ENCODE results near the gene TMEM107.
"Not testable (repeated sequence)": the region's sequence is repeated elsewhere in the genome, so short reads cannot be mapped to it uniquely, and the experiment has no call there.

The TMEM107 gene

GRCh38 chr17:8190506-8190905 is 14.3 kb upstream of the TMEM107 start:
- DNase-seq (ENCODE audit: low read depth), result no peak
- peak overlapping the region; percentile 26 for H3K4me3 ChIP-seq (ENCODE audit: low read depth, low read length)

- H3K4me3 ChIP-seq (ENCODE audit: low read depth, low read length), result peak within 1 kb of the TSS; percentile 79
- peak; percentile 96 for DNase-seq (ENCODE audit: low read depth)
Observed at GRCh38 chr17:8189711-8190477, 13.7 kb upstream of the TMEM107 start, which contains the start of gene BORCS6. Gene BORCS6, minus strand, starts transcription at chr17:8190180. Its CDS starts 40 bp downstream, at chr17:8190140.

GRCh38 chr17:8189041-8189710 is 13.0 kb upstream of the TMEM107 start:
- no peak for DNase-seq (ENCODE audit: low read depth)
- peak overlapping the region; percentile 79 for H3K4me3 ChIP-seq (ENCODE audit: low read depth, low read length)

- DNase-seq (ENCODE audit: low read depth), result no peak
- H3K4me3 ChIP-seq (ENCODE audit: low read depth, low read length), result peak overlapping the region; percentile 79
Observed at GRCh38 chr17:8188263-8188839, 12.2 kb upstream of the TMEM107 start.

- peak overlapping the region; percentile 94 for H3K4me3 ChIP-seq (ENCODE audit: low read depth, low read length)
Observed at GRCh38 chr17:8187517-8188262, 11.5 kb upstream of the TMEM107 start.

GRCh38 chr17:8186787-8187516 is 10.8 kb upstream of the TMEM107 start:
- DNase-seq (ENCODE audit: low read depth), result peak; percentile 83
- H3K4me3 ChIP-seq (ENCODE audit: low read depth, low read length), result peak overlapping the region; percentile 94

More at GRCh38 chr17:8187517-8188262, 11.5 kb upstream of the TMEM107 start:
- DNase-seq (ENCODE audit: low read depth), result peak; percentile 99

- no peak for DNase-seq (ENCODE audit: low read depth)
- H3K4me3 ChIP-seq (ENCODE audit: low read depth, low read length), result peak overlapping the region; percentile 94
Observed at GRCh38 chr17:8186446-8186786, 10.2 kb upstream of the TMEM107 start.

- no peak for DNase-seq (ENCODE audit: low read depth)
- H3K4me3 ChIP-seq (ENCODE audit: low read depth, low read length), result peak overlapping the region; percentile 94
Observed at GRCh38 chr17:8185582-8186445, 9.6 kb upstream of the TMEM107 start.

- DNase-seq (ENCODE audit: low read depth), result no peak
- H3K4me3 ChIP-seq (ENCODE audit: low read depth, low read length), result peak overlapping the region; percentile 67
Observed at GRCh38 chr17:8176998-8177731, 985 bp upstream of the TMEM107 start.

GRCh38 chr17:8175795-8176196 is 384 bp downstream of the TMEM107 start:
- DNase-seq (ENCODE audit: low read depth), result no peak
- peak overlapping the region; percentile 67 for H3K4me3 ChIP-seq (ENCODE audit: low read depth, low read length)

- DNase-seq (ENCODE audit: low read depth), result no peak
- H3K4me3 ChIP-seq (ENCODE audit: low read depth, low read length), result peak overlapping the region; percentile 52
Observed at GRCh38 chr17:8173871-8174322, 2.3 kb downstream of the TMEM107 start.

GRCh38 chr17:8173056-8173870 is 2.9 kb downstream of the TMEM107 start:
- DNase-seq (ENCODE audit: low read depth), result peak; percentile 93

GRCh38 chr17:8170186-8170585 is 6.0 kb downstream of the TMEM107 start:
- H3K4me3 ChIP-seq (ENCODE audit: low read depth, low read length); DNase-seq (ENCODE audit: low read depth): not testable (repeated sequence)

More at GRCh38 chr17:8173056-8173870, 2.9 kb downstream of the TMEM107 start:
- H3K4me3 ChIP-seq (ENCODE audit: low read depth, low read length), result peak overlapping the region; percentile 52

GRCh38 chr17:8167526-8167925 is 8.7 kb downstream of the TMEM107 start:
- H3K4me3 ChIP-seq (ENCODE audit: low read depth, low read length), result no peak overlapping the region
- no peak for DNase-seq (ENCODE audit: low read depth)

- no peak overlapping the region for H3K4me3 ChIP-seq (ENCODE audit: low read depth, low read length)
- no peak for DNase-seq (ENCODE audit: low read depth)
Observed at GRCh38 chr17:8166731-8167130, 9.4 kb downstream of the TMEM107 start.

- no peak overlapping the region for H3K4me3 ChIP-seq (ENCODE audit: low read depth, low read length)
- DNase-seq (ENCODE audit: low read depth), result no peak
Observed at GRCh38 chr17:8164815-8165131, 11.4 kb downstream of the TMEM107 start.

All from skeletal muscle cell (primary cell).